Keratinocyte (primary cell): ENCODE results near the gene CDR2L. TPM values are rescaled to one million over a fixed set of nuclear protein-coding genes. Genes with fewer than 3 reads are reported as not detected.

Experiments
- DNase-seq: peaks from one replicate; pipeline ENCODE4 v3.0.0-alpha.2; 2011; ENCODE audit warnings: low read depth, missing footprints, low spot score
- FAIRE-seq: peaks from 2 replicates; lab custom pipeline; 2011; peaks lifted over from hg19 to GRCh38; lab: Jason Lieb, UNC
- H2AFZ ChIP-seq: 2 replicates; pipeline ENCODE4 v1.6.0; 2012; ENCODE audit warnings: low read length, control low read depth, inconsistent platforms; ENCODE audit not compliant: control insufficient read depth
- H3K27ac ChIP-seq: 2 replicates; pipeline ENCODE4 v1.5.1; 2011; ENCODE audit warnings: low read length; ENCODE audit not compliant: control insufficient read depth, insufficient read depth
- H3K27me3 ChIP-seq: 3 replicates; pipeline ENCODE4 v1.6.0; 2011; ENCODE audit warnings: low read length; ENCODE audit not compliant: control insufficient read depth, insufficient read depth; ENCODE audit errors: extremely low read depth
- H3K36me3 ChIP-seq, 2 experiments: 2 replicates in 1 of 2; 3 replicates in 1 of 2; pipeline ENCODE4 v1.5.1; 2011; ENCODE audit warnings: low read length in 2 of 2, mild to moderate bottlenecking in 1 of 2; ENCODE audit not compliant: control insufficient read depth in 2 of 2, insufficient read depth in 2 of 2; ENCODE audit errors: extremely low read depth in 1 of 2
- H3K4me1 ChIP-seq: 3 replicates; pipeline ENCODE4 v1.5.1; 2011; ENCODE audit warnings: low read length; ENCODE audit not compliant: control insufficient read depth, insufficient read depth; ENCODE audit errors: extremely low read depth
- H3K4me2 ChIP-seq: 3 replicates; pipeline ENCODE4 v1.6.0; 2011; ENCODE audit warnings: low read depth, low read length; ENCODE audit not compliant: control insufficient read depth, insufficient read depth; ENCODE audit errors: extremely low read depth
- H3K4me3 ChIP-seq, 3 experiments: fragments of 200-600 bp in 1 of 3; sonication (generic) in 1 of 3; 2 replicates in 2 of 3; 3 replicates in 1 of 3; pipeline ENCODE4 v1.5.1; 2011 to 2016; ENCODE audit warnings: low read length in 3 of 3, mild to moderate bottlenecking in 3 of 3, control low read depth in 2 of 3, inconsistent platforms in 1 of 3, low read depth in 1 of 3, mixed read lengths in 1 of 3, mixed run types in 1 of 3, moderate library complexity in 1 of 3; ENCODE audit not compliant: control insufficient read depth in 2 of 3, insufficient read depth in 2 of 3; ENCODE audit errors: extremely low read depth in 1 of 3
- H3K79me2 ChIP-seq: 2 replicates; pipeline ENCODE4 v1.6.0; 2012; ENCODE audit warnings: low read length; ENCODE audit not compliant: control insufficient read depth, insufficient read depth
- H3K9ac ChIP-seq: 3 replicates; pipeline ENCODE4 v1.6.0; 2011; ENCODE audit warnings: low read length; ENCODE audit not compliant: control insufficient read depth, insufficient read depth; ENCODE audit errors: extremely low read depth
- H3K9me1 ChIP-seq: 3 replicates; pipeline ENCODE4 v1.6.0; 2011; ENCODE audit warnings: low read length; ENCODE audit not compliant: control insufficient read depth, insufficient read depth; ENCODE audit errors: extremely low read depth
- H3K9me3 ChIP-seq: 2 replicates; pipeline ENCODE4 v1.5.1; 2012; ENCODE audit warnings: low read depth, low read length; ENCODE audit not compliant: control insufficient read depth
- H4K20me1 ChIP-seq: 3 replicates; pipeline ENCODE4 v1.6.0; 2011; ENCODE audit warnings: low read length; ENCODE audit not compliant: control insufficient read depth, insufficient read depth; ENCODE audit errors: extremely low read depth
- EZH2 ChIP-seq: IDR thresholded peaks from one replicate; pipeline ENCODE4 v1.6.1; 2012; ENCODE audit warnings: inconsistent platforms, mild to moderate bottlenecking, low read length, moderate library complexity
- dilution Hi-C: fragments of 300-500 bp; cut with MboI; formaldehyde crosslinking; loops from one replicate; pipeline ENCODE4 v1.7.0; 2020; ENCODE audit warnings: low sequenced_read_pairs; ENCODE audit not compliant: extremely low pct_ligation_motif_present
- polyA plus RNA-seq, 5 experiments: library from polyadenylated mRNA; depleted of rRNA in 3 of 5; stranded (reverse) in 3 of 5; stranded (forward) in 1 of 5; unstranded in 1 of 5; fragments of >200 nt; gene quantifications; 1 replicate in 1 of 5; 2 replicates in 3 of 5; 3 replicates in 1 of 5; pipeline versions ENCODE4 v1.2.1 to v1.2.3, GENCODE V29; 2011 to 2012; ENCODE audit warnings: missing spikeins in 2 of 5, low read depth in 1 of 5, low replicate concordance in 1 of 5
- TF ChIP-seq, protein P1 (sequence below), 3 experiments: IDR thresholded peaks in 1 of 3; conservative IDR thresholded peaks in 1 of 3; optimal IDR thresholded peaks in 1 of 3; 2 replicates in 2 of 3; 3 replicates in 1 of 3; pipeline versions ENCODE3 to v1.5.1; 2011; ENCODE audit warnings: low read length in 3 of 3, mild to moderate bottlenecking in 3 of 3, moderate library complexity in 2 of 3, control low read depth in 1 of 3, inconsistent platforms in 1 of 3; ENCODE audit not compliant: insufficient read depth in 2 of 3; ENCODE audit errors: extremely low read depth in 1 of 3

The CDR2L gene
- polyA plus RNA-seq, 1 donor (not counting 4 experiments of a cell fraction or from before 2014, with no cell fraction given) = 7.1 TPM

- TF ChIP-seq, protein P1, sequence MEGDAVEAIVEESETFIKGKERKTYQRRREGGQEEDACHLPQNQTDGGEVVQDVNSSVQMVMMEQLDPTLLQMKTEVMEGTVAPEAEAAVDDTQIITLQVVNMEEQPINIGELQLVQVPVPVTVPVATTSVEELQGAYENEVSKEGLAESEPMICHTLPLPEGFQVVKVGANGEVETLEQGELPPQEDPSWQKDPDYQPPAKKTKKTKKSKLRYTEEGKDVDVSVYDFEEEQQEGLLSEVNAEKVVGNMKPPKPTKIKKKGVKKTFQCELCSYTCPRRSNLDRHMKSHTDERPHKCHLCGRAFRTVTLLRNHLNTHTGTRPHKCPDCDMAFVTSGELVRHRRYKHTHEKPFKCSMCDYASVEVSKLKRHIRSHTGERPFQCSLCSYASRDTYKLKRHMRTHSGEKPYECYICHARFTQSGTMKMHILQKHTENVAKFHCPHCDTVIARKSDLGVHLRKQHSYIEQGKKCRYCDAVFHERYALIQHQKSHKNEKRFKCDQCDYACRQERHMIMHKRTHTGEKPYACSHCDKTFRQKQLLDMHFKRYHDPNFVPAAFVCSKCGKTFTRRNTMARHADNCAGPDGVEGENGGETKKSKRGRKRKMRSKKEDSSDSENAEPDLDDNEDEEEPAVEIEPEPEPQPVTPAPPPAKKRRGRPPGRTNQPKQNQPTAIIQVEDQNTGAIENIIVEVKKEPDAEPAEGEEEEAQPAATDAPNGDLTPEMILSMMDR (optimal IDR thresholded peaks at IDR 0.05 in 1 of 3, IDR thresholded peaks at IDR 0.05 in 1 of 3, conservative IDR thresholded peaks at IDR 0.05 in 1 of 3; ENCODE audit: extremely low read depth in 1 of 3, insufficient read depth in 2 of 3, low read length in 3 of 3) = no peak
- no peak for TF ChIP-seq EZH2
- Histone ChIP-seq H3K27ac (peak within 1 kb of the TSS; percentile 93), H2AFZ (peak within 1 kb of the TSS; percentile 93), H3K9ac (peak within 1 kb of the TSS; percentile 97), H3K27me3 (no peaks in the 10 kb centered on the region), H3K9me3 (no peaks in the 10 kb centered on the region), H3K4me1 (peaks cover 14% of the 10 kb centered on the region), H3K79me2 (peaks cover 21% of the 10 kb centered on the region), H4K20me1 (no peaks in the 10 kb centered on the region), H3K4me2 (peak within 1 kb of the TSS; percentile 87), H3K36me3 (peaks cover 8% of the 10 kb centered on the region in 2 experiments), H3K9me1 (no peaks in the 10 kb centered on the region), H3K4me3 (peak within 1 kb of the TSS; percentile 90 to 98 (median 96))
- DNase-seq (peak; percentile 86), FAIRE-seq (peak; percentile 52)
- dilution Hi-C loops = no loop called here
These were observed 59.2 kb downstream of the CDR2L start, which contains the start of the genes ATP5PD and KCTD2 for GRCh38 chr17:75046407-75047289. TSS of gene ATP5PD (minus strand) at chr17:75046969. CDS start at chr17:75042650, 4,319 bp downstream. TSS of gene KCTD2 (plus strand) at chr17:75047225. CDS start at chr17:75047251, 26 bp downstream.

GRCh38 chr17:75047398-75048098, 60.1 kb downstream of the CDR2L start:
- peaks cover 14% of the 10 kb centered on the region for H3K4me1 ChIP-seq
- TF ChIP-seq, protein P1 (optimal IDR thresholded peaks at IDR 0.05 in 1 of 3, IDR thresholded peaks at IDR 0.05 in 1 of 3, conservative IDR thresholded peaks at IDR 0.05 in 1 of 3; ENCODE audit: extremely low read depth in 1 of 3, insufficient read depth in 2 of 3, low read length in 3 of 3) = no peak
- no peak for TF ChIP-seq EZH2
- H3K27ac ChIP-seq = peak overlapping the region; percentile 25
- no peaks in the 10 kb centered on the region for H3K9me3 ChIP-seq
- H3K27me3 ChIP-seq = no peaks in the 10 kb centered on the region
- H3K4me3 ChIP-seq = peak overlapping the region; percentile 78 to 98 (median 82)
- dilution Hi-C loops = no loop called here
- DNase-seq (no peak), FAIRE-seq (no peak)
- no peaks in the 10 kb centered on the region for H4K20me1 ChIP-seq
- peak overlapping the region; percentile 97 for H3K9ac ChIP-seq
- H2AFZ ChIP-seq = peak overlapping the region; percentile 20
- peaks cover 4 to 7% of the 10 kb centered on the region in 2 experiments for H3K36me3 ChIP-seq
- H3K9me1 ChIP-seq = no peaks in the 10 kb centered on the region
- H3K4me2 ChIP-seq = peak overlapping the region; percentile 87
- H3K79me2 ChIP-seq = peaks cover 21% of the 10 kb centered on the region
